BE2C (cell line): ENCODE data around the gene FAM107B.
A peak's percentile ranks its signal among the peaks of the same experiment; 100 is the strongest.

Source experiments
- DNase-seq: peaks from one replicate; pipeline ENCODE4 v3.0.0-alpha.2; 2020
- H3K27me3 ChIP-seq: fragments of 250-450 bp; sonication (Bioruptor Pico); 2 replicates; pipeline ENCODE4 v1.5.1; 2020; ENCODE audit warnings: mild to moderate bottlenecking
- H3K36me3 ChIP-seq: fragments of 250-450 bp; sonication (Bioruptor Pico); 2 replicates; pipeline ENCODE4 v1.5.1; 2020; ENCODE audit warnings: mild to moderate bottlenecking
- H3K4me1 ChIP-seq: fragments of 250-450 bp; sonication (Bioruptor Pico); 2 replicates; pipeline ENCODE4 v1.5.1; 2020
- H3K4me3 ChIP-seq: 2 replicates; pipeline ENCODE4 v1.5.1; 2011; ENCODE audit warnings: low read depth, low read length
- H3K9me3 ChIP-seq: fragments of 250-450 bp; sonication (Bioruptor Pico); 2 replicates; pipeline ENCODE4 v1.5.1; 2020
- CTCF ChIP-seq: IDR thresholded peaks from 2 replicates; pipeline ENCODE4 v1.5.1; 2012; ENCODE audit warnings: mild to moderate bottlenecking, low read depth, low read length

The FAM107B gene

GRCh38 chr10:14757986-14758385 lies 16.7 kb downstream of the FAM107B start:
- Histone ChIP-seq H3K36me3 (no peaks in the 10 kb centered on the region), H3K4me1 (no peaks in the 10 kb centered on the region), H3K4me3 (no peak overlapping the region), H3K9me3 (no peaks in the 10 kb centered on the region), H3K27me3 (no peaks in the 10 kb centered on the region)
- DNase-seq = no peak
- no peak for TF ChIP-seq CTCF

- H3K4me1 ChIP-seq = no peaks in the 10 kb centered on the region
- no peak for TF ChIP-seq CTCF
- no peaks in the 10 kb centered on the region for H3K27me3 ChIP-seq
Measured at GRCh38 chr10:14757394-14757793, 17.3 kb downstream of the FAM107B start.

DNA sequence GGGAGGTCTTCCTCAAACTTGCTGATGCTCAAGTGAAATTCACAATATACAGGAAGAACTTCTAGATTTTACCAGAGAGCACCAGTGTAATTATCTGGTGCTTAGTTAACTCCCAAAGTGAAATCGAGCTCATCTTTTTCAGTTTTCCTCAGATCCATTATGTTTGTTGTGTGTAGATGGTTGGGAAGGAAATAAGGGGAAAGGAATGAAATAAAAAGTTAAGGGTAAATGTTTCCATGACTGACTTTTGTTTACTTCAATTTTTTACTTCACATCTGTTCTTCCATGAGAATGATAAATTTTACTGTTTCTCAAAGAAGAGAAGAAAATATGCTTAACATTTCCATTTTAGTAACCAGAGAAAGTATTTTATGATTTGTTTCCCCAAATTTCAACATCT lies 21.3 kb downstream of the FAM107B start:
- Histone ChIP-seq H3K9me3 (no peaks in the 10 kb centered on the region), H3K4me3 (no peak overlapping the region), H3K4me1 (peaks cover 32% of the 10 kb centered on the region), H3K27me3 (no peaks in the 10 kb centered on the region), H3K36me3 (no peaks in the 10 kb centered on the region)
- no peak for DNase-seq
- no peak for TF ChIP-seq CTCF

More at GRCh38 chr10:14757394-14757793, 17.3 kb downstream of the FAM107B start:
- Histone ChIP-seq H3K4me3 (no peak overlapping the region), H3K36me3 (no peaks in the 10 kb centered on the region), H3K9me3 (no peaks in the 10 kb centered on the region)
- DNase-seq = no peak

GRCh38 chr10:14751921-14752320 lies 22.8 kb downstream of the FAM107B start:
- Histone ChIP-seq H3K36me3 (no peaks in the 10 kb centered on the region), H3K9me3 (no peaks in the 10 kb centered on the region), H3K27me3 (no peaks in the 10 kb centered on the region), H3K4me1 (peaks cover 35% of the 10 kb centered on the region), H3K4me3 (no peak overlapping the region)
- TF ChIP-seq CTCF = no peak
- no peak for DNase-seq

- Histone ChIP-seq H3K4me1 (peaks cover 35% of the 10 kb centered on the region), H3K36me3 (no peaks in the 10 kb centered on the region), H3K9me3 (no peaks in the 10 kb centered on the region), H3K27me3 (no peaks in the 10 kb centered on the region), H3K4me3 (no peak overlapping the region)
- DNase-seq = peak; percentile 91
- no peak for TF ChIP-seq CTCF
Measured at GRCh38 chr10:14751014-14751896, 23.4 kb downstream of the FAM107B start.

GRCh38 chr10:14749070-14749809 lies 25.5 kb downstream of the FAM107B start:
- Histone ChIP-seq H3K4me3 (no peak overlapping the region), H3K9me3 (no peaks in the 10 kb centered on the region), H3K27me3 (no peaks in the 10 kb centered on the region), H3K36me3 (no peaks in the 10 kb centered on the region), H3K4me1 (peaks cover 35% of the 10 kb centered on the region)
- peak; percentile 44 for DNase-seq
- TF ChIP-seq CTCF = no peak
